Measurements from ENCODE around the gene ILRUN.

DNA sequence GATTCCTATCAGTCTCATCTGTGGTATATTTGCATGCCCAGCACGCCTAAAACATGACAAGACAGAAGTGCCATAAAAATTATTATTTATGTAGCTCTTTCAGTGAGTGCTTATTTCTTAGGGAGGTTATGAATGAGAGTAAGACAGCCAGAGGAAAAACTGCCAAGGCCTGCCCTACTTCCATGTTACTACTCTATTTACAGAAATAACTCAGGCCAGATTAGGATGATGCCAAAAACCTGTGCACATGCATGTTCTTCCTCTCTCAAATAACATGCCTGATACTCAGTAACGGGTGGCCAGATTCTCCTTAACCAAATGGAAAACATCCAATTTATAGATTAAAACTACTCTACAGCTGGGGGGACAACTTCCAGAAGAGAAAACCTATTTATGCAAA is 45.7 kb downstream of the ILRUN start:
- TF ChIP-seq POLR2AphosphoS5 (IDR thresholded peaks at IDR 0.05; ENCODE audit: insufficient read depth in 1 of 2, low read depth in 1 of 2) (no peak), POLR2A (IDR thresholded peaks at IDR 0.05) (no peak)
- TF ChIP-seq, protein P1, sequence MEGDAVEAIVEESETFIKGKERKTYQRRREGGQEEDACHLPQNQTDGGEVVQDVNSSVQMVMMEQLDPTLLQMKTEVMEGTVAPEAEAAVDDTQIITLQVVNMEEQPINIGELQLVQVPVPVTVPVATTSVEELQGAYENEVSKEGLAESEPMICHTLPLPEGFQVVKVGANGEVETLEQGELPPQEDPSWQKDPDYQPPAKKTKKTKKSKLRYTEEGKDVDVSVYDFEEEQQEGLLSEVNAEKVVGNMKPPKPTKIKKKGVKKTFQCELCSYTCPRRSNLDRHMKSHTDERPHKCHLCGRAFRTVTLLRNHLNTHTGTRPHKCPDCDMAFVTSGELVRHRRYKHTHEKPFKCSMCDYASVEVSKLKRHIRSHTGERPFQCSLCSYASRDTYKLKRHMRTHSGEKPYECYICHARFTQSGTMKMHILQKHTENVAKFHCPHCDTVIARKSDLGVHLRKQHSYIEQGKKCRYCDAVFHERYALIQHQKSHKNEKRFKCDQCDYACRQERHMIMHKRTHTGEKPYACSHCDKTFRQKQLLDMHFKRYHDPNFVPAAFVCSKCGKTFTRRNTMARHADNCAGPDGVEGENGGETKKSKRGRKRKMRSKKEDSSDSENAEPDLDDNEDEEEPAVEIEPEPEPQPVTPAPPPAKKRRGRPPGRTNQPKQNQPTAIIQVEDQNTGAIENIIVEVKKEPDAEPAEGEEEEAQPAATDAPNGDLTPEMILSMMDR (IDR thresholded peaks at IDR 0.05), result no peak
